Adipose tissue (tissue), 3 donors: ENCODE measurements around the gene PLXNB2. TPM values are rescaled to one million over a fixed set of nuclear protein-coding genes. Genes with fewer than 3 reads are reported as not detected.

Experiments used
- H3K27ac ChIP-seq: one replicate; pipeline ENCODE4 v1.5.1; 2013; ENCODE audit warnings: low read depth, low read length
- WGBS, 3 donors: extraction: QIAGEN DNeasy Blood & Tissue Kit; methylation state at CpG; one replicate each; pipeline ENCODE4 v1.1.7; 2013; 5-methylcytosine and 5-hydroxymethylcytosine counted together
- polyA plus RNA-seq, 3 donors: library from polyadenylated mRNA; stranded (reverse); fragments of 200-250 nt; gene quantifications; one replicate each; pipeline ENCODE4 v1.2.3, GENCODE V29; 2013
- donor health status: healthy with polysubstance abuse.
- donor health status: Bipolar disorder and iron deficiency.
- donor health status: healthy.

PLXNB2 gene
- polyA plus RNA-seq, 3 donors: 41.6 to 80.4 (median 67.8) TPM

DNA sequence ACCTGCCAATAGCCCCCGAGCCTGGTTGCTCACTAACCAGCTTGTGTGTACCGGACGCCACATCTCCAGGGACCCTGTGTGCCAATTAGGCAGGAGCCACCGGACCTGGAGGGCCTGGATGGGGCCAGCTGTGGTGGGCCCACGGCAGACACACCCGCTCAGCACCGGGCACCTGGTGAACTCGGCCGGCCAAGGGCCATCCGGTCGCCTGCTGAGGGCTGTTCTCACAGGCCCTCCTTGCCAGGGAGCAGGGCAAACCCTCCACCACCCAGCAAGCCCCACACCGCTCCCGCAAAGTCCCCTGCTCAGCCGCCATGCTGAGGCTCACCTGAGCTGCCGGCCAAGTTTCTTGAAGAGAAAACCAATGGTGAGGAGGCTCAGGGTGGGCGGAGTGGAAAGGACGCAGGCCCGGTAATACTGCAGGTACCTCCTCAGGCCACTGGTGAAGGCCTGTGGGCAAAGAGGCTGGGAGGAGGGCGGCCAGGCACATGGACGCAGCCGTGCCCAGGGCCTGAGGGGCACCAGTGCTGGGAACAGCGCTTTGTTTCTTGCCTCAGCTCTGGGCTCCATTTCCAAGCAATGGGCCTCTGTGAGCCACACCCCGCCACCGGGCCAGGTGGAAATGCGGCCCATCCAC, 79.7 kb downstream of the PLXNB2 start:
- 93 to 94% (median 93%) methylated on average over 25 of the region's 25 CpGs for WGBS, 3 donors
- H3K27ac ChIP-seq: no peak overlapping the region

DNA sequence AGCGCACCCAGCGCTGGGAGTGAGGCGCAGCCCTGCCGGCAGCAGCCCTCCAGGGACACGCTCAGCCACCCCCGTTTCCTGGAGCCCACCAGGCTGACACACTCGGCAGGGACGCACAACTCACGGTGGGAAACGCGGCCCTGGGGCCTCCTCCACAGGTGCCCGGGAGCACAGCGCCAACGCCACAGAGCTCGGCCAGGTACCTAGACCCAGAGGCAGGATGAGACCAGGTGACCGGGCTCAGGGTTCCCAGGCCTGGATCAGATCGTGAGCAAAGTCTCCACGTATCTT, 80.6 kb downstream of the PLXNB2 start:
- WGBS, 3 donors: 90 to 95% (median 93%) methylated on average over 17 to 18 of the region's 18 CpGs
- no peak overlapping the region for H3K27ac ChIP-seq

DNA sequence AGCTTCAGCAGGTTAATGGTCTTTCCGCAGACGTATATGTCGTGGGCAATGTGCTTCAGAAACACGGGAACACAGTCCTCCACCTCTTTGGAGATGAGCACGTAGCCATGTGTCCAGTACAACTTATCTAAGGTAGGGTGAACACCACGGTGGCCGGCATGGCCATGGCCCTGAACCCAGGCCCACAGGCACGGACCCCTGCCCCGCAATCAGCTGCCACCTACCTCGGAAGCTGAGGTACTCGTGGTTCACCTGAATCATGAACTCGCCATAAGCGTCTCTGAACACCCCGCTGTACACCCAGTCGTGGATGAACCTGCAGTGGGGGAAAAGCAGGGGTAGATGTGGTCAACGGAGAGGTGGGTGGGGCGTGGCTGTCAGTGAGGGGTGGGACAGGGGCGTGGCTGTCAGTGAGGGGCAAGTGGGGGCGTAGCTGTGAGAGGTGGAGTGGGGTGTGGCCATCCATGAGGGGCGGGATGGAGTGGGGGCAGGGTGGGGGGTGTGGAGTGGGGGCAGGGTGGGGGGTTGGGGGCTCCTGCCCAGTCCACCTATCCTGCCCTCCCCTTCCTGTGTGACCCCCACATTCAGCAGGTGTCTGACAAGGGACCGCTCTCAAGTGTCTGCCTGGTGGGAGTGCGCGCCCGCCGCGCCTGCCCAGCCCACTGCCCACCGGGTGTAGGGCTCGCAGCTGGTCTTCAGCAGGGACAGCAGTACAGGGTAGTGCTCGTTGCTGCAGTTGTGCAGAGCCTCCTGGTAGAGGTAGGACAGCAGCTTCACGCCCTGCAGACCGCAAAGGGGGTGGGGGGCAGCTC, 81.2 kb downstream of the PLXNB2 start:
- H3K27ac ChIP-seq: no peak overlapping the region
- 93 to 94% (median 93%) methylated on average over 27 to 31 of the region's 31 CpGs for WGBS, 3 donors

DNA sequence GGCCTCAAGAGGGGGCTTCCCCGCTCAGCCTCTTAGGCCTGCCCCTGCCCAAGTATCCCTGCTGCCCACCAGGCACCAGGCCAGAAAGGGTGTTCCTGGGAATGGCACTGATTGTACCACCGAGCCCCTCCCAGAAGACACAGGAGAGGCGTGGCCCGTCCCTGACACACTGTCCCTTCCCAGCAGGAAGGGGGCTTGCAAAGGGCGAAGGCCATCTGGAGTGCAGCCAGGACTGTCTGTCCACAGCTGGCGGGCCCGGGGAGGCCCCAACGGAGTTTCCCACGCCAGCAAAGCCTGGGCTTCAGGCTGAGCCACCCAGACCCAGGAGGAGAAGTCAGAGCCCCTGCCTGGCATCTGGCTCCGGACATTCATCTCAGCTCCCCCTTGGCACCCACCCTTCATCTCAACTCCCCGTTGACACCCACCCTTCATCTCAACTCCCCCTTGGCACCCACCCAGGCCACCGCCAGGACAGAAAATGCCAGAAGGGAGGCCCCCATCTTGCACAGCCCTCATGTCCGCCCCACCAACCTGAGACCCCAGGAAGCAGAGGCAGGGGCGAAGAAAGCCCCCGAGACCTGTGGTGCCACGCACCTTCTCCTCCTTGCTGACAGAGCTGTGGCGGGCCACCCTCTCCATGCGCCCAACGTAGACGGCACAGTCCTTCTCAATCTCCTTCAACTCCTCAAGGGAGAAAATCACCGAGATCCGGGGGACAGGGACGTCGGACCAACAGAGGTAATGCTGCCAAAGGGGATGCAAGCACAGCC, 82.1 kb downstream of the PLXNB2 start:
- 67 to 91% (median 91%) methylated on average over 22 to 24 of the region's 24 CpGs for WGBS, 3 donors
- H3K27ac ChIP-seq: no peak overlapping the region

Other genes with a start within 250 kb of the PLXNB2 start
- not detected for gene TTLL8, start 249.3 kb downstream of the PLXNB2 start, polyA plus RNA-seq
- under 1 TPM in 2 of 3 donors, not detected in 1; 0.08 to 0.16 TPM for gene MLC1, start 222.2 kb downstream of the PLXNB2 start, polyA plus RNA-seq
- under 1 TPM; 0.31 to 0.92 (median 0.79) TPM for gene MOV10L1, start 217.6 kb downstream of the PLXNB2 start, polyA plus RNA-seq
- under 1 TPM; 0.34 to 0.46 (median 0.36) TPM for gene PANX2, start 136.9 kb downstream of the PLXNB2 start, polyA plus RNA-seq
- 10 to 100 TPM; 25.8 to 79.1 (median 38.9) TPM for gene TRABD, start 121.7 kb downstream of the PLXNB2 start, polyA plus RNA-seq
- gene SELENOO, start 106.6 kb downstream of the PLXNB2 start, polyA plus RNA-seq: 10 to 100 TPM; 21.3 to 22.3 (median 21.4) TPM
- gene TUBGCP6, start 62.6 kb downstream of the PLXNB2 start, polyA plus RNA-seq: 10 to 100 TPM; 30.9 to 33.9 (median 32.4) TPM
- 10 to 100 TPM; 23.7 to 30.9 (median 24.0) TPM for gene HDAC10, start 56.4 kb downstream of the PLXNB2 start, polyA plus RNA-seq
- gene MAPK12, start 46.0 kb downstream of the PLXNB2 start, polyA plus RNA-seq: 10 to 100 TPM in 2 of 3 donors, 1 to 10 TPM in 1; 4.7 to 17.6 (median 15.7) TPM
- 10 to 100 TPM in 2 of 3 donors, 1 to 10 TPM in 1; 7.9 to 47.1 (median 46.4) TPM for gene MAPK11, start 37.3 kb downstream of the PLXNB2 start, polyA plus RNA-seq
- gene DENND6B, start 19.4 kb upstream of the PLXNB2 start, polyA plus RNA-seq: 1 to 10 TPM; 2.0 to 4.0 (median 2.5) TPM
- gene PPP6R2, start 35.7 kb upstream of the PLXNB2 start, polyA plus RNA-seq: 10 to 100 TPM; 25.1 to 41.1 (median 36.9) TPM
- gene SBF1, start 167.4 kb upstream of the PLXNB2 start, polyA plus RNA-seq: 10 to 100 TPM; 36.5 to 41.9 (median 41.8) TPM
- gene ADM2, start 173.9 kb upstream of the PLXNB2 start, polyA plus RNA-seq: 1 to 10 TPM in 1 of 3 donors, under 1 TPM in 1, not detected in 1; 0.31 to 6.1 TPM
- gene MIOX, start 179.2 kb upstream of the PLXNB2 start, polyA plus RNA-seq: under 1 TPM in 1 of 3 donors, not detected in 2; 0.38 TPM
- gene LMF2, start 200.1 kb upstream of the PLXNB2 start, polyA plus RNA-seq: 10 to 100 TPM; 49.6 to 95.8 (median 64.7) TPM
- 10 to 100 TPM; 23.6 to 35.0 (median 31.3) TPM for gene NCAPH2, start 200.6 kb upstream of the PLXNB2 start, polyA plus RNA-seq
- 1 to 10 TPM; 2.2 to 8.8 (median 2.3) TPM for gene SCO2, start 218.0 kb upstream of the PLXNB2 start, polyA plus RNA-seq
- 100 to 1,000 TPM in 1 of 3 donors, 10 to 100 TPM in 2; 49.1 to 162 (median 75.1) TPM for gene TYMP, start 222.4 kb upstream of the PLXNB2 start, polyA plus RNA-seq
- gene KLHDC7B, start 238.3 kb upstream of the PLXNB2 start, polyA plus RNA-seq: under 1 TPM; 0.11 to 0.23 (median 0.21) TPM